ENCODE measurements around the gene GHDC.
"Not testable (repeated sequence)": the region's sequence is repeated elsewhere in the genome, so short reads cannot be mapped to it uniquely, and the experiment has no call there.

The GHDC gene

DNA sequence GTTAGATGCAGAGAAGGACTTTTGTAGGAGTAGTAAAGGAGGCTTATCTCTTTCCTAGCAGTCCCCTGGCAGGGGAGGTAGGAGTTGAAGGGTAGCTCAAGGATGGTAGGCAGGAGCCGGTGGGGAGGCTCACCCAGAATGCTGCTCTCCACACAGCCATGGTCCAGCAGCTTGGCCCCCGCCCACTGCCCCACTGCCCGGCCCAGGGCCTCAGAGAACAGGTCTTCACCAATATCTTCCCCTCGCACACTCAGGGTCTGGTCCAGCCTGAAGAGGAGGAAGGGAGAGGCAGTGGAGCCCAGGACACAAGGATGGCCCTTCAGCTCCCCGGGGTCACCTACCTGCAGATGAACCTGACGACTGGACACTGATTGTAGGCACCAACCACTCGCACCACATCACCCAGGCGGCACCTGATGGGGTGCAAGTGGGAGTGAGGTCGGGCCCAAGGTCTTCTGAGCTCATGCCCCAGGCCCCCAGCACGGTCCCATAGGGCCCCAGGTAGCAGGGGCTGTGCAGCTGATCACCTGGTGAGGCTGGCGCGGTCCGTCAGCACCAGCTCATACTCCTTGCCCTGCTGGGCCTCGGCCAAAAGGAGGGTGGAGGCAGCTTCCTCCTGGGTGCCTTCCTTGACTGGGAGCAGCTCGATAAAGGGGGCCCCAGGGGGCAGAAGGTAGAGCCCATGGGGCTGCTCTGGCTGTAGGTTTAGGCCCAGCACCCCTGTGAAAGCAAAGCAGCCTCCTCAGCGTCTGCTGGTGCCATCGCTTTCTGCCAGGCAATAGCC is 3.6 kb downstream of the GHDC start:
- H3K9me3 ChIP-seq (ENCODE audit: control insufficient read depth, low read length): no peaks in the 10 kb centered on the region

DNA sequence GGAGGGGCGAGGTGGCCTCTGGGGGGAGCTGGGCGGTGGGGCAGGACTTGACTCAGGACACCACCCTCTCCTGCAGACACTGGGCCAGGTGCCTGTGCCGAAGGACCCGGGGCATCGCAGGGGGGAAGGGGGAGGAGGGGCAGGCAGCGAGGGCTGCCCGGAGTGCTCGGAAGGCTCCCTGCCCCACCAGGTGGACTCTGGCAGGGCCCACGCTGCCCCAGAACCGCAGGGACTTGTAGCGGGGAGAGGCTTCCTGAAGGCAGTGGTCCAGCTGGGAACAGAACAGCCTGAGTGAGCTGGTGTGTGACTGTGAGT is 4.7 kb downstream of the GHDC start:
- no peaks in the 10 kb centered on the region for H3K36me3 ChIP-seq (ENCODE audit: control insufficient read depth, insufficient read depth, low read length, severe bottlenecking)
- H3K9ac ChIP-seq (ENCODE audit: low read length): no peak overlapping the region
- peaks cover 7% of the 10 kb centered on the region for H3K4me1 ChIP-seq (ENCODE audit: control insufficient read depth, insufficient read depth, low read length)
- no peak overlapping the region for H3K4me3 ChIP-seq (ENCODE audit: low read length)
- no peaks in the 10 kb centered on the region for H3K9me3 ChIP-seq (ENCODE audit: control insufficient read depth, low read length)
- no peak for DNase-seq (ENCODE audit: low read depth)
- H3K27me3 ChIP-seq (replicated peaks; ENCODE audit: control insufficient read depth, insufficient read depth, low read length): no peaks in the 10 kb centered on the region

More for the DNA sequence above, 3.6 kb downstream of the GHDC start:
- Histone ChIP-seq H3K9ac (ENCODE audit: low read length) (no peak overlapping the region), H3K4me3 (ENCODE audit: low read length) (no peak overlapping the region), H3K36me3 (ENCODE audit: control insufficient read depth, insufficient read depth, low read length, severe bottlenecking) (no peaks in the 10 kb centered on the region), H3K4me1 (ENCODE audit: control insufficient read depth, insufficient read depth, low read length) (peaks cover 7% of the 10 kb centered on the region), H3K27me3 (replicated peaks; ENCODE audit: control insufficient read depth, insufficient read depth, low read length) (no peaks in the 10 kb centered on the region)
- no peak for DNase-seq (ENCODE audit: low read depth)

DNA sequence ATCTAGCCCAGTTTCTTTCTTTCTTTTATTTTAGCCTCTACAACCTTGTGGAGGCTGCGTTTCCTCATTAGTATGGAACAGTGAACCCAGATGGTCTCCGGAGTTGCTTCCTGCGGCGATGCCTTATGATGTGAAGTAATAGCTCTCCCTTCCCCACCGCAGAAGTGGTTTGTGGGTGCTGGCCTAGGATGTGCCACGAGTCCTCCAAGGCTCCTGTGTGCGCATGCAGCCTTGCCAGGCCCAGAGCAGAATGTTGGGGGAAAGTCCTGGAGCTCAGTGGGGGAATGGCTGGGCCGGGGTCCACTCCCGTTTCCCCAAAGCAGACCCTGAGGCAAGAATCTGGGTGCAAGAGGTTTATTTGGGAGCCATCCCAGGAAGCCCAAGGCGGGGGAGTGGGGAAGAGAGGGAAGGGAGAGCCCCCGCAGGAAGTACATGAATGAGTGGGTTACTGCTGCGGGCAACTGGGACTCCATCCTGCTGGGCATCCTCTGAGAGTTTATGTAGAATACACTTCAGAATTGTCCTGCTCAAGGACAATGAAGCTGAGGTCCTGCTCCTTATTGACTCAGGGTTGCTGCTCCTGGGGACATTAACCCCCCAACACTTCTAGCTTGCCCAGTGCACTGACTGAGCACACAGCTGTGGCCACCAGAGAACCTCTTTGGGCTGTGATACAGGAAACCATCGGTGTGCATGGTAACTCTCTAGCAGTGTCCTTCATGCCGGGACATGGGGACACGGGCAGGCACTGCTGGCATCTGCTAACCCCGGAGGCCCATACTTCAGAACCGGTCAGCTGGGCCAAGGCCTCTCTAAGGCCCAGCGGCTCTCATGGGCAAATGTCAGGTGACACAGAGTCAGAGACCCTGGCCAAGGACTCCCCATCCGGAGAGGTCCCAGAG is 5.3 kb downstream of the GHDC start:
- H3K9me3 ChIP-seq (ENCODE audit: control insufficient read depth, low read length): no peaks in the 10 kb centered on the region
- no peak overlapping the region for H3K9ac ChIP-seq (ENCODE audit: low read length)
- no peak overlapping the region for H3K4me3 ChIP-seq (ENCODE audit: low read length)
- DNase-seq (ENCODE audit: low read depth): no peak
- no peaks in the 10 kb centered on the region for H3K36me3 ChIP-seq (ENCODE audit: control insufficient read depth, insufficient read depth, low read length, severe bottlenecking)
- H3K27me3 ChIP-seq (replicated peaks; ENCODE audit: control insufficient read depth, insufficient read depth, low read length): no peaks in the 10 kb centered on the region
- peaks cover 7% of the 10 kb centered on the region for H3K4me1 ChIP-seq (ENCODE audit: control insufficient read depth, insufficient read depth, low read length)

DNA sequence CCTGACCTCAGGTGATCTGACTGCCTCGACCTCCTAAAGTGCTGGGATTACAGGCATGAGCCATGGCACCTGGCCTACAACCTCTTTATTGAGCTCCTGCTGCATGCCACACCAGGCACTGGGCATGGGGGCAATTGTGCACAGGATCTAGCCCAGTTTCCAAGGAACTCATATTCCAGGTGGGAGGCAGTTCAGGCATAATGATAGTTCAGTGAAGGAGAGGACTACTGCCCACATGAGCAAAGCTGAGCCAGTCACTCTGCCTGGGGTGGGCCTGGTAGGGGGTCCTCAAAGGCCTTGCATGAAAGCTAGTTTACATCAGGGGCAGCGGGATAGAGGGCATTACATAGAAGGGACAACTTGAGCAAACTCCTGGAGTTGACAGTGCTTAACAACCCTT is 6.5 kb downstream of the GHDC start:
- Histone ChIP-seq H3K27me3 (replicated peaks; ENCODE audit: control insufficient read depth, insufficient read depth, low read length) (no peaks in the 10 kb centered on the region), H3K4me1 (ENCODE audit: control insufficient read depth, insufficient read depth, low read length) (peaks cover 11% of the 10 kb centered on the region), H3K9me3 (ENCODE audit: control insufficient read depth, low read length) (no peaks in the 10 kb centered on the region), H3K4me3 (ENCODE audit: low read length) (no peak overlapping the region), H3K9ac (ENCODE audit: low read length) (no peak overlapping the region), H3K36me3 (ENCODE audit: control insufficient read depth, insufficient read depth, low read length, severe bottlenecking) (no peaks in the 10 kb centered on the region)
- DNase-seq (ENCODE audit: low read depth): no peak

DNA sequence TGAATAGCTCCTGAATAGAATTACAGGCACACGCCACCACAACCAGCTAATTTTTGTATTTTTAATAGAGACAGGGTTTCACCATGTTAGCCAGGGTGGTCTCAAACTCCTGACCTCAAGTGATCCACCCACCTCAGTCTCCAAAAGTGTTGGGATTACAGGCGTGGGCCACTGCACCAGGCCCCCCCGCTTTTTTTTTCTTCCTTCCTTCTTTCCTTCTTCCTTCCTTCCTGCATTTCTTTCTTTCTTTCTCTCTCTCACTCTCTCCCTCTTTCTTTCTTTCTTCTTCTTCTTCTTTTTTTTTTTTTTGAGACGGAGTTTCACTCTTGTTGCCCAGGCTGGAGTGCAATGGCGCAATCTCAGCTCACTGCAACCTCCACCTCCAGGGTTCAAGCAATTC is 8.1 kb downstream of the GHDC start:
- not testable (repeated sequence) for H3K4me3 ChIP-seq (ENCODE audit: low read length); DNase-seq (ENCODE audit: low read depth); H3K27me3 ChIP-seq (replicated peaks; ENCODE audit: control insufficient read depth, insufficient read depth, low read length); H3K9ac ChIP-seq (ENCODE audit: low read length); H3K36me3 ChIP-seq (ENCODE audit: control insufficient read depth, insufficient read depth, low read length, severe bottlenecking); H3K9me3 ChIP-seq (ENCODE audit: control insufficient read depth, low read length)
- H3K4me1 ChIP-seq (ENCODE audit: control insufficient read depth, insufficient read depth, low read length): peaks cover 14% of the 10 kb centered on the region

DNA sequence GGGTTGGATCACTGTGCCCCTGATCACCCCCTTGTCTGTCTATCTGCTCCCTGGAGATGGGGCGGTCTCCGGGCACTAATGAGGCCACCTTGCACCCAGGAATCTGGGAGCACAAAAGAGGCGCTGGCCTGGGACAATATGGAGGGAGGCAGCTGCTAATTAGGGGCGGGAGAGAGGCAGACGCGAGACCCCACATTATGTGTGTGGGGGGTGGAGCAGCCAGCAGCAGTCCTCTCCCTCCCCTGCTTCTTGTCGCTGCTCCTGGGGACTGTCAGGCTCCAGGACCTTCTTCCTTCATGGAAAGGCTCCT is 8.7 kb downstream of the GHDC start:
- Histone ChIP-seq H3K9me3 (ENCODE audit: control insufficient read depth, low read length) (no peaks in the 10 kb centered on the region), H3K9ac (ENCODE audit: low read length) (no peak overlapping the region), H3K4me3 (ENCODE audit: low read length) (no peak overlapping the region), H3K36me3 (ENCODE audit: control insufficient read depth, insufficient read depth, low read length, severe bottlenecking) (no peaks in the 10 kb centered on the region), H3K4me1 (ENCODE audit: control insufficient read depth, insufficient read depth, low read length) (peaks cover 20% of the 10 kb centered on the region), H3K27me3 (replicated peaks; ENCODE audit: control insufficient read depth, insufficient read depth, low read length) (peaks cover 15% of the 10 kb centered on the region)
- no peak for DNase-seq (ENCODE audit: low read depth)

DNA sequence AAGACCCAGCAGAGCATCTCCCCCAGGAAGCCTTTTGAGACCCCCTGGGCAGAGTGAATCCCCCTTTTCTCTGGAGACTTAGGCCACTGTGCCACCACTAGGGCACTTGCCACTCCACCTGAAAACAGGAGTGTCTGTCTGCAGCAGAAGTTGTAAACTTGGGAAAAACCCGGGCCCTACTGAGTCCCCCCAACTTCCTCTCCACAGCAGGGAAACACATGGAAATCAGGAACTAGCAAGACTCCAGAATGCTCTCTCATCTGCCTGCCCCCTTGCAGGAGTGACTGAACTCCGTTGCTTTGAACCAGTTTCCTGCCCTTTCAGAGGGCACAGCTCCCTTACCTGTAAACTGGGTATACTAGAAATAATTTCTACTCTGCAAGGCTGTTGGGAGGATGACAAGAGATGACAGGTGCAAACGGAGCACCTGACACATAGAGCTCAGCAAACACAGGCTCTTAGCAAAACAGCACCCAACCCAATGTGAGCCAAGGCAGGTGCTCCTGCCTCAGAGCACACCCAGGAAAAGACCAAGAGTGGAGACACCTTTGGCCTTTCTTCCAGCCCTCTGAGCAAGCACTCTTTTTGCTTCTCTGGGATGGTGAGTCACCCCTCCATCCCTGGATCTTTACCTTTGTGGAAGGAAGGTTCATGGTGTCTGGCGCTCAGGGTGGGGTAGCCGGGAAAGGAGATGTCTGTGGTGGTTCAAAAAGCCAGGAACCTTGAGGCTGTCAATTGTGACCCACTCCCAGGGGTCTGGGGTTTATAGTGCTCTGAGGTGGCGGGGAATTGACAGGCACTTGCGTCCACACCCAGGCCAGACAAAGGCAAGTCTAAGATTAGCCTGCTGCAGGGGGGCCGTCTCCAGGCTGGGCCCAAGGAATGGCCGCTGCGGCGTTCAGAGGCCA is 9.3 kb downstream of the GHDC start, which contains the start of gene HCRT:
Gene HCRT, minus strand, starts transcription at position 740 of the 908 bp plus-strand sequence. Its CDS starts 87 bp downstream, at position 653.
- no peak for DNase-seq (ENCODE audit: low read depth)
- Histone ChIP-seq H3K4me1 (ENCODE audit: control insufficient read depth, insufficient read depth, low read length) (peaks cover 24% of the 10 kb centered on the region), H3K9me3 (ENCODE audit: control insufficient read depth, low read length) (no peaks in the 10 kb centered on the region), H3K36me3 (ENCODE audit: control insufficient read depth, insufficient read depth, low read length, severe bottlenecking) (no peaks in the 10 kb centered on the region), H3K4me3 (ENCODE audit: low read length) (peak within 1 kb of the TSS; percentile 82), H3K27me3 (replicated peaks; ENCODE audit: control insufficient read depth, insufficient read depth, low read length) (peaks cover 19% of the 10 kb centered on the region), H3K9ac (ENCODE audit: low read length) (peak within 1 kb of the TSS; percentile 90)

DNA sequence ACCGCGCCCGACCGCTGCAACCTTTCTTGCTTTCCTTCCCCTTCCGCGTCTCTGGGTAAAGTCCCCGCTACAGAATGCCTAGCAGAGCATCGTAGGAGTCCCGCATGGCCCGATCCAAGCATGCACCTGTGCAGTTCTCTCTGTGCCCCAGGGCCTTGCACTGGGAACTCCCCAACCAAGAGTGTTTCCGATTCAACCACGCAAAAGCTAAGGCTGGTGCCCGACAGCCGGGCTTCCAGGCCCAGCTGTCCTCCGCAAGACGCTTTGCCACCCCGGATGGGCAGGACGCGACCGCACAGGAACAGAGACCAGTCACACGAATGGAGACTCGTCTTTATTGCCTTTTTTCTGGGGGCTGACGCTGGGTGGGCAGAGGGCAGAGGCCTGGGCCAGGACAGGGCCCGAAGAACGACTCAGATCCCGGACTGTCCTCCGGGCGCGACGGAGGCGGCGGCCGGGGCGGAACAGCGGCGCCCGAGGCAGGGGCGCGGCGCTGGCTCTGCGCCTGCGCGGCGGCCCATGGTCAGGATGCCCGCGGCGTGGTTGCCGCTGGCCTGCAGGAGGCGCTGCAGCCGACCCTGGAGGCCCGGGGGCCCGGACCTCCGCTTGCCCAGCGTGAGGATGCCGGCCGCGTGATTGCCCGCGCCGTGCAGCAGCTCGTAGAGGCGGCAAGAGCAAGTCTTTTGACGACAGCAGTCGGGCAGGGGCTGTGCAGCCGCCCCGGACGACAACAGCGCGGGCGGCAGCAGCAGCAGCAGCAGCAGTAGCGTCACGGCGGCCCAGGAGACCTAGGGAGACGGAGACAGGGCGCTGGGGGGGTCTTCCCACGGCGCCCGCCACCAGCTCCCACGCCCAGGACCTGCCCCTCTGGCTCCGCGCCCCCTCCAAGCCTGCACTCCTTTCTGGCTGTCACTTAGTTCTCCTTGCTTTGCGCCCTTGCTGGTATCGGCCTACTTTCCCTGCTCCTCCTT is 10.3 kb downstream of the GHDC start:
- H3K9me3 ChIP-seq (ENCODE audit: control insufficient read depth, low read length): no peaks in the 10 kb centered on the region
- peak overlapping the region; percentile 90 for H3K9ac ChIP-seq (ENCODE audit: low read length)
- H3K4me3 ChIP-seq (ENCODE audit: low read length): peak overlapping the region; percentile 82
- peak; percentile 78 for DNase-seq (ENCODE audit: low read depth)
- H3K36me3 ChIP-seq (ENCODE audit: control insufficient read depth, insufficient read depth, low read length, severe bottlenecking): no peaks in the 10 kb centered on the region
- H3K4me1 ChIP-seq (ENCODE audit: control insufficient read depth, insufficient read depth, low read length): peaks cover 24% of the 10 kb centered on the region
- peaks cover 27% of the 10 kb centered on the region for H3K27me3 ChIP-seq (replicated peaks; ENCODE audit: control insufficient read depth, insufficient read depth, low read length)

DNA sequence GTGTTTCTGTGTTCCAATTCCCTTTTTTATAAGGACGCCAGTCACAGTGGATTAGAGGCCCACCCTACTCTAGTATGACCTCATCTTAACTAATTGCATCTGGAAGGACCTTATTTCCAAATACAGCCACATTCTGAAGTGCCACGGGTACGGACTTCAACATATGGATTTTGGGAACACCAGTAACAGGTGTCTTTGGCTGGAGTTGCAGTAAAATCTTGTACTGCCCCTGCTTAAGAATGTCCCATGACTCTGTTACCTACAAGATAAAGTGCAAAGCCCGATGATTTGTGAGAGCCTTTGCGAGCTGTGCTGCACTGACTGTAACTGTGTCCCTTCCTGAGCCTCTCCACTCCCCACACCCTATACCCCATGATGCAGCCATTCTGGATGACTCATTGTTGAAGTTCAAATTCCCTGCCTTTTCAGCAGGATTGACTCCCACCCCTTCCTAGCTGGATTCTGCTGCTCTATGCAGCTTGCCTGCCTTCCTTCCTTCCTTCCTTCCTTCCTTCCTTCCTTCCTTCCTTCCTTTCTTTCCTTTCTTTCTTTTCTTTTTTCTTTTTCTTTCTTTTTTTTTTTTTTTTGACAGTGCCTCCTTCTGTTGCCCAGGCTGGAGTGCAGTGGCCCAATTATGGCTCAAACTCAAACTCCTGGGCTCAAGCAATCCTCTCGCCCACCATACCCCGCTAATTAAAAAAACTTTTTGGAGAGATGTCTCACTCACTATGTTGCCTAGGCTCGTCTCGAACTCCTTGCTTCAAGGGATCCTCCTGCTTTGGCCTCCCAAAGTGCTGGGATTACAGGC is 11.2 kb downstream of the GHDC start:
- Histone ChIP-seq H3K27me3 (replicated peaks; ENCODE audit: control insufficient read depth, insufficient read depth, low read length) (peaks cover 36% of the 10 kb centered on the region), H3K4me1 (ENCODE audit: control insufficient read depth, insufficient read depth, low read length) (peaks cover 24% of the 10 kb centered on the region), H3K9me3 (ENCODE audit: control insufficient read depth, low read length) (no peaks in the 10 kb centered on the region), H3K36me3 (ENCODE audit: control insufficient read depth, insufficient read depth, low read length, severe bottlenecking) (no peaks in the 10 kb centered on the region), H3K4me3 (ENCODE audit: low read length) (peak overlapping the region; percentile 82), H3K9ac (ENCODE audit: low read length) (peak overlapping the region; percentile 90)
- DNase-seq (ENCODE audit: low read depth): peak; percentile 16

DNA sequence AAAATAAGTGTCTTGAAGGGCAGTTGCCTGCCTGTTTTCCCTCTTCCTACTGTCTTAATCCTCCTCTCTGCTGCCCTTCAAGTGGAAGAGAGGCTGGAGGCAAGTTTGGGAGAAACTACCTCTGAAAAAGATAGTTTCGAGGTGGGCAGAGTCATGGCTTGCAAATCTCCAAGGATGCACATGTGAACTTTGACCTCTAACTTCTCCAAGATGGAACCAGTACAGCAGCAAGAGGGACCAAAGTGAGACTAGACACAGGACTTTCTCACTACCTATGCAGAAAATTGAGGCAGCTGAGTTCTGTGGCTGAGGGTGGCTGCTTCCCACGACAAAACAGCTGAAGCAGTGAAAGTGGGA is 12.5 kb downstream of the GHDC start:
- Histone ChIP-seq H3K27me3 (replicated peaks; ENCODE audit: control insufficient read depth, insufficient read depth, low read length) (peaks cover 37% of the 10 kb centered on the region), H3K36me3 (ENCODE audit: control insufficient read depth, insufficient read depth, low read length, severe bottlenecking) (no peaks in the 10 kb centered on the region), H3K9ac (ENCODE audit: low read length) (no peak overlapping the region), H3K4me1 (ENCODE audit: control insufficient read depth, insufficient read depth, low read length) (peaks cover 24% of the 10 kb centered on the region), H3K9me3 (ENCODE audit: control insufficient read depth, low read length) (no peaks in the 10 kb centered on the region), H3K4me3 (ENCODE audit: low read length) (no peak overlapping the region)
- DNase-seq (ENCODE audit: low read depth): no peak

All from adipocyte (in vitro differentiated cells).